Measurements from ENCODE around the gene GRAMD1B.

- TF ChIP-seq HDAC2 (IDR thresholded peaks at IDR 0.05), result no peak
- TF ChIP-seq, protein P1, sequence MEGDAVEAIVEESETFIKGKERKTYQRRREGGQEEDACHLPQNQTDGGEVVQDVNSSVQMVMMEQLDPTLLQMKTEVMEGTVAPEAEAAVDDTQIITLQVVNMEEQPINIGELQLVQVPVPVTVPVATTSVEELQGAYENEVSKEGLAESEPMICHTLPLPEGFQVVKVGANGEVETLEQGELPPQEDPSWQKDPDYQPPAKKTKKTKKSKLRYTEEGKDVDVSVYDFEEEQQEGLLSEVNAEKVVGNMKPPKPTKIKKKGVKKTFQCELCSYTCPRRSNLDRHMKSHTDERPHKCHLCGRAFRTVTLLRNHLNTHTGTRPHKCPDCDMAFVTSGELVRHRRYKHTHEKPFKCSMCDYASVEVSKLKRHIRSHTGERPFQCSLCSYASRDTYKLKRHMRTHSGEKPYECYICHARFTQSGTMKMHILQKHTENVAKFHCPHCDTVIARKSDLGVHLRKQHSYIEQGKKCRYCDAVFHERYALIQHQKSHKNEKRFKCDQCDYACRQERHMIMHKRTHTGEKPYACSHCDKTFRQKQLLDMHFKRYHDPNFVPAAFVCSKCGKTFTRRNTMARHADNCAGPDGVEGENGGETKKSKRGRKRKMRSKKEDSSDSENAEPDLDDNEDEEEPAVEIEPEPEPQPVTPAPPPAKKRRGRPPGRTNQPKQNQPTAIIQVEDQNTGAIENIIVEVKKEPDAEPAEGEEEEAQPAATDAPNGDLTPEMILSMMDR (IDR thresholded peaks at IDR 0.05), result no peak
- TF ChIP-seq POLR2A (IDR thresholded peaks at IDR 0.05; ENCODE audit: low read length), result no peak
- no peak for TF ChIP-seq KDM5A (IDR thresholded peaks at IDR 0.05)
- no peak for TF ChIP-seq EP300 (IDR thresholded peaks at IDR 0.05)
- no peak for TF ChIP-seq MAX (IDR thresholded peaks at IDR 0.05)
- TF ChIP-seq MAFK (IDR thresholded peaks at IDR 0.05; ENCODE audit: partially characterized antibody), result no peak
- no peak for TF ChIP-seq NPAS2 (CRISPR knock-in tag; IDR thresholded peaks at IDR 0.05; ENCODE audit: borderline replicate concordance)
- no peak for TF ChIP-seq JUN (IDR thresholded peaks at IDR 0.05)
Observed at GRCh38 chr11:123525097-123525496, 95.0 kb downstream of the GRAMD1B start.
